OCI-LY1 (cell line): ENCODE results near the gene SPRY1.

ENCODE experiments used
- CTCF ChIP-seq: fragments of 200-600 bp; sonication (generic), shearing (Covaris generic); IDR thresholded peaks from 2 replicates; pipeline ENCODE4 v1.5.1; 2017; ENCODE audit warnings: mild to moderate bottlenecking, antibody characterized with exemption, low read length, moderate library complexity, mixed read lengths
- EZH2 ChIP-seq: fragments of 200-600 bp; sonication (generic), shearing (Covaris generic); IDR thresholded peaks from 2 replicates; pipeline ENCODE4 v1.8.0; 2017; ENCODE audit warnings: borderline replicate concordance, mixed run types, mild to moderate bottlenecking, antibody characterized with exemption, low read length, moderate library complexity, mixed read lengths

DNA sequence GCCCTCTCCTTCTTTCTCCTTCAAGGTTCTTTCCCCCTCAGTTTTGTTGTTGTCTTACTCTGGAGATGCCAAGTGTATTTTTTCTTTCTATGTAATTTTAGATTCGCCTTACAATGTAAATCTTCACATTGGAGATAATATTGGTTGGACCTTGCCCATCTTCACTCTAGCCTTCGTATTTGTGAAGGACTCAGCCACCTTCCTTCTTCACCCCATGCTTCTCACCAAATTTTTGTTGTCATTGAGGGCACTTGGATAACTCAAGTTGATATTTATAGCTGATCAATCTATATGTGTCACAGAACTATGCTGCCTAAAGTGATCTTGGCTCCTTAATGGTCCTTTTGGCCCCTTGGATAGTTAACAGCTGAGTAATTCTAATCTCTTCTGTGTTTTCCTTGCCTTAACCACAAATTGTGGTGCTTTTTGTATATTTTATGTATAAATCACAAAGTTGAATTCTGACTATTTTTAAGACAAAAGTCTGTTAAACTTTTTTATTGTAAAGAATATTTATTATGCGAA is 6.5 kb downstream of the SPRY1 start:
- no peak for TF ChIP-seq CTCF
- no peak for TF ChIP-seq EZH2
